Vagina (tissue), 2 donors: ENCODE results near the gene LSP1.

ENCODE experiments used
- CTCF ChIP-seq, 3 experiments: fragments of 450-650 bp in 2 of 3; fragments of 200-600 bp in 1 of 3; sonication (generic) in 1 of 3; IDR thresholded peaks; one replicate each; pipeline ENCODE4 v1.5.1; 2017 to 2019; ENCODE audit warnings: antibody characterized with exemption in 3 of 3, mild to moderate bottlenecking in 2 of 3, moderate library complexity in 2 of 3
- POLR2A ChIP-seq, 2 donors: fragments of 450-650 bp; IDR thresholded peaks; one replicate each; pipeline ENCODE4 v1.6.1; 2017; ENCODE audit warnings: antibody characterized with exemption in 2 of 2, mild to moderate bottlenecking in 2 of 2, moderate library complexity in 2 of 2

GRCh38 chr11:1831338-1832210 is 21.3 kb upstream of the LSP1 start:
- TF ChIP-seq POLR2A (IDR thresholded peaks at IDR 0.05) (no peak), CTCF (IDR thresholded peaks at IDR 0.05) (no peak)
